ENCODE results near the gene LARGE2. TPM values are rescaled to one million over a fixed set of nuclear protein-coding genes. Genes with fewer than 3 reads are reported as not detected.

LARGE2 gene
- total RNA-seq, 1 donor from 2014 or later = 39.4 TPM

DNA sequence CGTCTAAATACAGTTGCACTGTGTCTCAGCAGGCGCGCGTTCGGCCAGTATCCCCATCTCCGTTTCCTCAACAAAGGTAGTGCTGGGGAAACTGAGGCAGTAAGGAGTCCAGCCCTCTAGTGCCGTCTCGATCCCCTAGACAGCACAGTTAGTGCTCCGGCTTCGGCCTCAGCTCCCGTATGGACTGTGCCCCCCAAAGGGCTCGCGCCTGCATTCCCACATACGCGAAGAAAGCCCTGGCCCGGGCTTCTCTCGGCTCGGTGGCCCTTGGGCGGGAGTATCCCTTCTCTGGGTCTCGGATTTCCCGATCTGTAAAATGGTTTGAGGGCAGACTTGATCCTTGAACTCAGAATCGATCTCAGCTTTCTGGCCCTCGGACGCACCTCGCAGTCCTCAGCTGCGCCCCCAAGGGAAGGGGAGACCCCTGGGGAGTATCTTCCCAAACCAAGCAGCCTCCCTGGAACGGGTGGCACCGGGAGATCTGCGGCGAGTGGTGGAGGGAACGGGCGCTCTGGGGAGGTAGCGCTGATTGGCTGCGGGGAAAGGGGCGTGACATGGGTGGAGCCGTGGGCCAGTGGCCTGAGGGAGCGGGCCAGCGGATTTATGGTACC, 4.0 kb upstream of the LARGE2 start:
- Mint-ChIP-seq H3K36me3 (ENCODE audit: insufficient read depth) (no peaks in the 10 kb centered on the region), H3K27me3 (peaks cover 3% of the 10 kb centered on the region), H3K9me3 (ENCODE audit: low read depth) (no peaks in the 10 kb centered on the region), H3K4me1 (ENCODE audit: low read depth) (peaks cover 24% of the 10 kb centered on the region), H3K27ac (peak overlapping the region; percentile 98), H3K4me3 (ENCODE audit: low read depth) (peak overlapping the region; percentile 95)
- TF ChIP-seq, protein P1, sequence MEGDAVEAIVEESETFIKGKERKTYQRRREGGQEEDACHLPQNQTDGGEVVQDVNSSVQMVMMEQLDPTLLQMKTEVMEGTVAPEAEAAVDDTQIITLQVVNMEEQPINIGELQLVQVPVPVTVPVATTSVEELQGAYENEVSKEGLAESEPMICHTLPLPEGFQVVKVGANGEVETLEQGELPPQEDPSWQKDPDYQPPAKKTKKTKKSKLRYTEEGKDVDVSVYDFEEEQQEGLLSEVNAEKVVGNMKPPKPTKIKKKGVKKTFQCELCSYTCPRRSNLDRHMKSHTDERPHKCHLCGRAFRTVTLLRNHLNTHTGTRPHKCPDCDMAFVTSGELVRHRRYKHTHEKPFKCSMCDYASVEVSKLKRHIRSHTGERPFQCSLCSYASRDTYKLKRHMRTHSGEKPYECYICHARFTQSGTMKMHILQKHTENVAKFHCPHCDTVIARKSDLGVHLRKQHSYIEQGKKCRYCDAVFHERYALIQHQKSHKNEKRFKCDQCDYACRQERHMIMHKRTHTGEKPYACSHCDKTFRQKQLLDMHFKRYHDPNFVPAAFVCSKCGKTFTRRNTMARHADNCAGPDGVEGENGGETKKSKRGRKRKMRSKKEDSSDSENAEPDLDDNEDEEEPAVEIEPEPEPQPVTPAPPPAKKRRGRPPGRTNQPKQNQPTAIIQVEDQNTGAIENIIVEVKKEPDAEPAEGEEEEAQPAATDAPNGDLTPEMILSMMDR (IDR thresholded peaks at IDR 0.05; ENCODE audit: unreplicated experiment) = no peak
- DNase-seq (ENCODE audit: low spot score, unreplicated experiment) = peak; percentile 52

DNA sequence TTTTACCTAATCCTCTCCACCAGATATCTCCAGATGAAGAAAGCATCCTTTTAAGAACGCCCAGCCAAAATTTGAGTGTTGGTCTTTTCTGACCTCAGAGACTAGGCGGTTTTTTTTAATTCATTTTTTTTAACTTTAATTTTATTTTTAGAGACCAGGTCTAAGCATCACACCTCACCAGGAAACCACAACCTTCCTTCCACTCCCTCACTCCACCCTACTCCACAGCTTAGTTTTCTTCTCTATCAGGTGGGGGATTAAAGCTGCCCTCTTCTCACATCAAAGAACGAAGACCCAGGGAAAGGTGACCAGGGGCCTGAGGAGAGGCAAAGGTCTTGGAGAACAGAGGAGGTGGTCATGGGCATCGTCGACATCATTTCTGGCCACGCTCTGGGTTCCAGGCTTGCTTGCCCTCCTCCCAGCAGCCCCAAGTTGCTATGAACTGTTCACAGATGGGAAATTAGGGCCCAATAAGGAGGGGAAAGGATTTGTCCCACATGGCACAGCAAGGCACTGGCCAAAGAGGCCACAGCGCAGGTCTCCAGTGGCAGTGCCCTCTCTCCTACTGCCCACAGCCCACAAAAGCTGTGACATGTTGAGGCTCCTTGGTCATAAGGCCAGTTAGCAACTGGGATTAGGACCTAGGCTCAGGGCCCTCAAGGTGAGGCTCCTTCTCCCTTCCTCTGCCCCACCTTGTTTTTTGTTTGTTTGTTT, 3.3 kb upstream of the LARGE2 start:
- peaks cover 4% of the 10 kb centered on the region for H3K27me3 Mint-ChIP-seq
- TF ChIP-seq, protein P1 (IDR thresholded peaks at IDR 0.05; ENCODE audit: unreplicated experiment) = no peak
- no peaks in the 10 kb centered on the region for H3K36me3 Mint-ChIP-seq (ENCODE audit: insufficient read depth)
- no peak overlapping the region for H3K27ac Mint-ChIP-seq
- DNase-seq (ENCODE audit: low spot score, unreplicated experiment) = no peak
- H3K4me3 Mint-ChIP-seq (ENCODE audit: low read depth) = peak overlapping the region; percentile 95
- H3K4me1 Mint-ChIP-seq (ENCODE audit: low read depth) = peaks cover 24% of the 10 kb centered on the region
- no peaks in the 10 kb centered on the region for H3K9me3 Mint-ChIP-seq (ENCODE audit: low read depth)

DNA sequence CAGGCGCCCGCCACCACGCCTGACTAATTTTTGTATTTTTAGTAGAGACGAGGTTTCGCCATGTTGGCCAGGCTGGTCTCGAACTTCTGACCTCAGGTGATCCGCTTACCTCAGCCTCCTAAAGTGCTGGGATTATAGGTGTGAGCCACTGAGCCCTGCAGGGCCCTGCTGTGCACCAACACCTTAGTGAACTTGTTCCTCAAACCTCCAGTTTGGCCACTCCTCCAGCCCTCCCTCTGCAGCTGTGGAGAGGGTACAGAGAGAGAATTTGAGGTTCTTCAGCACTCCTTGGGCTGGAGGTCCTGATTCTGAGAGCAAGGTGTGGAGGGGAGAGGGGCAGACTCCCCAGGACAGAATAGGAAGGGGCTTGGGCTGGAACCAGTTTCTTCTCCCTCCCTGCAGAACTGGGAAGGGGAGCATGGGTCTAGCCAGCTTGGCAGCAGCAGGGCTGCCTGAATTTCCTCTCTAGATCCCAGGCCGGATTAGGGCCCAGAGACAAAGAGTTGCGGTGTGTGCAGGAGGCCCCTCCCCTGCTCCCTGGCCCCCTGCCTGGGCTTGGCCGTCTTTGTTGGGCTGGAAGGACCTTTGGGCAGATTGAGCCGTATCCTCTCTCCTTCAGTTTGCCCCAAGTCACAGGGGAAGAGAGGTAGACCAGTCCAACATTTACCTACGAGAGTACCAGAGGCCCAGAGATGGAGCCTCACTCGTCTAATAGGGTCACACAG, 2.5 kb upstream of the LARGE2 start:
- H3K27ac Mint-ChIP-seq = no peak overlapping the region
- no peak overlapping the region for H3K4me3 Mint-ChIP-seq (ENCODE audit: low read depth)
- TF ChIP-seq, protein P1 (IDR thresholded peaks at IDR 0.05; ENCODE audit: unreplicated experiment) = no peak
- peaks cover 8% of the 10 kb centered on the region for H3K27me3 Mint-ChIP-seq
- H3K9me3 Mint-ChIP-seq (ENCODE audit: low read depth) = no peaks in the 10 kb centered on the region
- no peak for DNase-seq (ENCODE audit: low spot score, unreplicated experiment)
- H3K4me1 Mint-ChIP-seq (ENCODE audit: low read depth) = peaks cover 26% of the 10 kb centered on the region
- H3K36me3 Mint-ChIP-seq (ENCODE audit: insufficient read depth) = no peaks in the 10 kb centered on the region

DNA sequence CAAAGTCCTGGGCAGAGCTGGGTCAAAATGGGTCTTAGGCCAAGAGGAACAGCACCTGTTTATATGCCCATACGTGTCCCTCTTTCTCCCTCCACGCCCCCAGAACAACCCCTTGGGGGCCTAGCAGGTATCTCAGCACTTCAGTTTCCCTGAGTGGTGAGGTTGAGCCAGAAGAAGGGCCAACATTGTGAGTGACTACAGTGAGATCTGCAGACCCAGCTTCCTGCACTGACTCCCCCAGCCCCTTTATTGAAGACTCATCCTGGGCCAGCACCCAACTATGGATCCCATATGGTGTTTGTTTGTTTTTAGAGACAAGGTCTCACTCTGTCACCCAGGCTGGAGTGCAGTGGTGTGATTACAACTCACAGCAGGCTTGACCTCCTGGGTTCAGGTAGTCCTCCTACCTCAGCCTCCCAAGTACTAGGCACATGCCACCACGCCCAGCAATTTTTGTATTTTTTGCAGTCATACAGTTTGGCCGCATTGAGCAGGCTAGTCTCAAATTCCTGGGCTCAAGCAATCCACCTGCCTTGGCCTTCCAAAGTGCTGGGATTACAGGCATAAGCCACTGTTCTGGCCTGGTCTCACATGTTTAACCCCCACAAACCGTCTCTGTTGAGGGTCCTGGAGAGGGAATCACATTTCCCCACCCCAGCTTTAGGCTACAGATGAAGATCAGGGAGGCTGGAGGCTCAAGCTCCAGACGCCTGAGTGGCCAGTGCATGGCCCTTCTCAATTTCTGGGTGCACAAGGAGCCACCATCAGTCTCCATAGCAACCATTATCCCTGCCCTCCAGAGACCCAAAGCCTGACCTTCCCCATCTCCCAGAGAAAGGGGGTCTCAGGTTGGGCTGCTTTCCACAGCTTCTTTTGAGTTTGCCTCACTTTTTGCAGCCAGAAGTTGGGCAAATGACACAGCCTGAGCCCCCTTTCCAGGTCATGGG, 1.7 kb upstream of the LARGE2 start:
- no peak for DNase-seq (ENCODE audit: low spot score, unreplicated experiment)
- Mint-ChIP-seq H3K36me3 (ENCODE audit: insufficient read depth) (no peaks in the 10 kb centered on the region), H3K27ac (peak overlapping the region; percentile 97), H3K4me1 (ENCODE audit: low read depth) (peaks cover 26% of the 10 kb centered on the region), H3K9me3 (ENCODE audit: low read depth) (no peaks in the 10 kb centered on the region), H3K27me3 (peaks cover 8% of the 10 kb centered on the region), H3K4me3 (ENCODE audit: low read depth) (peak overlapping the region; percentile 74)
- TF ChIP-seq, protein P1 (IDR thresholded peaks at IDR 0.05; ENCODE audit: unreplicated experiment) = no peak

Data from progenitor cell of endocrine pancreas (in vitro differentiated cells).